ENCODE results near the gene RASA3. TPM values are rescaled to one million over a fixed set of nuclear protein-coding genes. Genes with fewer than 3 reads are reported as not detected.
"Not testable (repeated sequence)": the region's sequence is repeated elsewhere in the genome, so short reads cannot be mapped to it uniquely, and the experiment has no call there.

RASA3 gene
- total RNA-seq, 1 experiment from 2014 or later: 9.1 TPM

DNA sequence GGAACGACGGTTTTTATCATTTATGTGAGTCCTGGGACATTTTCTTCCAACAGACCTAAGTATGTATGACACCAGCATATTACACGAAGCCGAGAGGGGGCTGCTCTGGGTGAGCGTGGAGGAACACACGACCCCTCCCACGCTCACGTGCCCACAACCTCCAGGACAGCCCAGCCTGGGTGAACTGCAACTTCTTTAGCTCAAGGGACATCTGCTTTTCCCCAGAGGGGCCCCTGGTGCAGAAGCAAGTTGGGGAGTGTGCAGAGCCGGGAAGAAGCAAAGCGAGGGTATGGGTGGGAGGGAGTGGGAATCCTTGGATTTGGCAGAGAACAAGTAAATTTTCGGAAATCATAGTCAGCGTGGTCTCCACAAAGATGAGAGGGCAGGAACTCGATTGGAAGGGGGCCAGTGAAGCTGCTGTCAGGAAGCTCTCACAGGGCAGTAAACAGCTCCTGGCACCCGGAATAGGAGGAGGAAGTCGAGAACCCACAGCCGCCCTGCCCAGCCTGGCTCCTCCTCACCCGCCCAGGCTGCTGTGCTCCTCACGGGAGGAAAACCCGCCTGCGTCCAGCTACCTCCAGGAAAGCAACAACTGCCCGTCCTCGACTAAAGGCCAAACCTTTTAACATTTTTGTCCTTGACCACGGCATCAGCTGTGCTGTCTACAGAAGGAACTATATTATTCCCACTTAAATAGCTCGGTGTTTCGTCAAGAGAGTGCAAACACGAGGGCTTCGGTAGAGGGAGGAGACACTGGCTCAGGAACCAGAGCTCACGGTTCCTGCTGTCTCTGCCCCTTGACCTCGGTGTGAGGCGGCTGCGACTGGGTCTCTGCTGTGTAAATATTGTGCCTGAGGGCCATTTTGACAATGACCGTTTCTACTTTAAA lies 29.5 kb upstream of the RASA3 start:
- Histone ChIP-seq H4K20me1 (ENCODE audit: low read length) (no peaks in the 10 kb centered on the region), H3K4me2 (ENCODE audit: low read length) (peak overlapping the region; percentile 67), H3K9me3 (ENCODE audit: low read length) (no peaks in the 10 kb centered on the region), H3K27me3 (ENCODE audit: low read length) (no peaks in the 10 kb centered on the region), H3K9ac (ENCODE audit: low read length) (peak overlapping the region; percentile 17; the same call in 1 of the 2 replicates), H3K9me2 (replicated peaks; ENCODE audit: low read length) (no peaks in the 10 kb centered on the region), H3K79me2 (ENCODE audit: low read length) (no peaks in the 10 kb centered on the region), H3K4me3 (ENCODE audit: low read length) (peak overlapping the region; percentile 31; the same call in 1 of the 2 replicates), H3K4me1 (ENCODE audit: insufficient read depth, low read length) (peaks cover 16% of the 10 kb centered on the region), H3K36me3 (ENCODE audit: low read depth, low read length) (no peaks in the 10 kb centered on the region), H2AFZ (ENCODE audit: low read length) (peak overlapping the region; percentile 68), H3K27ac (ENCODE audit: low read length) (peak overlapping the region; percentile 50; the same call in 1 of the 2 replicates), H3F3A (ENCODE audit: low read length, unreplicated experiment) (no peaks in the 10 kb centered on the region)
- POLR2A ChIA-PET (ENCODE audit: unreplicated experiment): no interaction called here
- TF ChIP-seq EZH2 (IDR thresholded peaks at IDR 0.05; ENCODE audit: low read length, unreplicated experiment): no peak
- no peak for TF ChIP-seq EZH2phosphoT487 (IDR thresholded peaks at IDR 0.05; ENCODE audit: borderline replicate concordance, low read length)
- TF ChIP-seq, protein P1, sequence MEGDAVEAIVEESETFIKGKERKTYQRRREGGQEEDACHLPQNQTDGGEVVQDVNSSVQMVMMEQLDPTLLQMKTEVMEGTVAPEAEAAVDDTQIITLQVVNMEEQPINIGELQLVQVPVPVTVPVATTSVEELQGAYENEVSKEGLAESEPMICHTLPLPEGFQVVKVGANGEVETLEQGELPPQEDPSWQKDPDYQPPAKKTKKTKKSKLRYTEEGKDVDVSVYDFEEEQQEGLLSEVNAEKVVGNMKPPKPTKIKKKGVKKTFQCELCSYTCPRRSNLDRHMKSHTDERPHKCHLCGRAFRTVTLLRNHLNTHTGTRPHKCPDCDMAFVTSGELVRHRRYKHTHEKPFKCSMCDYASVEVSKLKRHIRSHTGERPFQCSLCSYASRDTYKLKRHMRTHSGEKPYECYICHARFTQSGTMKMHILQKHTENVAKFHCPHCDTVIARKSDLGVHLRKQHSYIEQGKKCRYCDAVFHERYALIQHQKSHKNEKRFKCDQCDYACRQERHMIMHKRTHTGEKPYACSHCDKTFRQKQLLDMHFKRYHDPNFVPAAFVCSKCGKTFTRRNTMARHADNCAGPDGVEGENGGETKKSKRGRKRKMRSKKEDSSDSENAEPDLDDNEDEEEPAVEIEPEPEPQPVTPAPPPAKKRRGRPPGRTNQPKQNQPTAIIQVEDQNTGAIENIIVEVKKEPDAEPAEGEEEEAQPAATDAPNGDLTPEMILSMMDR (conservative IDR thresholded peaks at IDR 0.05; ENCODE audit: low read depth, low read length): no peak
- BruUV-seq (replicated peaks): no TSS peak
- intact Hi-C loops (cut with micrococcal nuclease): no loop called here
- ATAC-seq (peak; percentile 93), DNase-seq (peak; percentile 52)
- CTCF ChIA-PET: no interaction called here

DNA sequence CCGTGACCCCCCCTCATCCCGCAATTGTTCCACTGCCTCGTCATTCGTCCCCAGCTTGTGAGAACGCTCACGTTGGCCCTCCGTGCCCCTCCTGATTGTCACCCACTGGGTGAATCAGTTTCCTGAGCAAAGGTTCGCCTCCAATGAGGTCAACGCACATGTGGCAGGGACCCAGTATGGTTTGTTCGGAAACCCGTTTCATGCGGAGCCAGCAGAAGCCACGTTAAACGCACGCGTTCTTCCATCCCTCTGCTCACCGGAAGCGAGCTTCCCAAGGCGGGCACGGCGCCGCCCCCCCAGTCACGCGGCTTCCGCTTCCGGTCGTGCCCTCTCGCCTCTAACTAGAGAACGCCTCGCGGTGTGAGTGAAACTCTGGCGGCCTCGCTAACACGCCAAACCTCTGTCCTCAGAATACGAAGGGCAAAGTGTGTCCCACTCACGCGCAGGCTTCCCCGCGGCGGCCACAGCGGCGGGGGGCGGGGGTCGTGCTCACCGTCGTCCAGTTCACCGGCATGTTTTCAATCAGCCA lies 28.7 kb upstream of the RASA3 start:
- POLR2A ChIA-PET (ENCODE audit: unreplicated experiment): no interaction called here
- TF ChIP-seq EZH2phosphoT487 (IDR thresholded peaks at IDR 0.05; ENCODE audit: borderline replicate concordance, low read length) (no peak), EZH2 (IDR thresholded peaks at IDR 0.05; ENCODE audit: low read length, unreplicated experiment) (no peak)
- TF ChIP-seq, protein P1 (conservative IDR thresholded peaks at IDR 0.05; ENCODE audit: low read depth, low read length): no peak
- Histone ChIP-seq H3K9me3 (ENCODE audit: low read length) (no peaks in the 10 kb centered on the region), H3K9me2 (replicated peaks; ENCODE audit: low read length) (no peaks in the 10 kb centered on the region), H3K36me3 (ENCODE audit: low read depth, low read length) (no peaks in the 10 kb centered on the region), H3K4me3 (ENCODE audit: low read length) (no peak overlapping the region), H3K27ac (ENCODE audit: low read length) (peak overlapping the region; percentile 50), H4K20me1 (ENCODE audit: low read length) (no peaks in the 10 kb centered on the region), H3K4me2 (ENCODE audit: low read length) (no peak overlapping the region), H2AFZ (ENCODE audit: low read length) (no peak overlapping the region), H3K4me1 (ENCODE audit: insufficient read depth, low read length) (peaks cover 16% of the 10 kb centered on the region), H3K27me3 (ENCODE audit: low read length) (no peaks in the 10 kb centered on the region), H3F3A (ENCODE audit: low read length, unreplicated experiment) (no peaks in the 10 kb centered on the region), H3K9ac (ENCODE audit: low read length) (peak overlapping the region; percentile 17; the same call in 1 of the 2 replicates), H3K79me2 (ENCODE audit: low read length) (no peaks in the 10 kb centered on the region)
- CTCF ChIA-PET: no interaction called here
- DNase-seq (peak; percentile 60), ATAC-seq (no peak)
- intact Hi-C loops (cut with micrococcal nuclease): no loop called here
- BruUV-seq (replicated peaks): no TSS peak

DNA sequence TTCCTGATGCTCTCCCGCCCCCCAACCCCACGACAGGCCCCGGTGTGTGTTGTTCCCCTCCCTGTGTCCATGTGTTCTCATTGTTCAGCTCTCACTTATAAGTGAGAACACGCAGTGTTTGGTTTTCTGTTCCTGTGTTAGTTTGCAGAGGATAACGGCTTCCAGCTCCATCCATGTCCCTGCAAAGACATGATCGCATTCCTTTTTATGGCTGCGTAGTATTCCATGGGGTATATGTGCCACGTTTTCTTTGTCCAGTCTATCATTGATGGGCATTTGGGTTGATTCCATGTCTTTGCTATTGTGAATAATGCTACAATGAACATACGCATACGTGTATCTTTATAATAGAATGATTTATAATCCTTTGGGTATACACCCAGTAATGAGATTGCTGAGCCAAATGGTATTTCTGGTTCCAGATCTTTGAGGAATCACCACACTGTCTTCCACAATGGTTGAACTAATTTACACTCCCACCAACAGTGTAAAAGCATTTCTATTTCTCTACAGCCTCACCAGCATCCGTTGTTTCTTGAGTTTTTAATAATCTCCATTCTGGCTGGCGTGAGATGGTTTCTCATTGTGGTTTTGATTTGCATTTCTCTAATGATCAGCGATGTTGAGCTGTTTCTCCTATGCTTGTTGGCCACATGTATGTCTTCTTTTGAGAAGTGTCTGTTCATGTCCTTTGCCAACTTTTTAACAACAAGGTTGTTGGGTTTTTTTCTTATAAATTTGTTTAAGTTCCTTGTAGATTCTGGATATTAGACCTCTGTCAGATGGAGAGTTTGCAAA lies 26.6 kb upstream of the RASA3 start:
- CTCF ChIA-PET; H3K4me3 ChIP-seq (ENCODE audit: low read length); H3K79me2 ChIP-seq (ENCODE audit: low read length); H3K9ac ChIP-seq (ENCODE audit: low read length); DNase-seq; H3K27me3 ChIP-seq (ENCODE audit: low read length); ATAC-seq; H2AFZ ChIP-seq (ENCODE audit: low read length); H4K20me1 ChIP-seq (ENCODE audit: low read length); H3K4me2 ChIP-seq (ENCODE audit: low read length); H3K36me3 ChIP-seq (ENCODE audit: low read depth, low read length); H3K9me3 ChIP-seq (ENCODE audit: low read length); intact Hi-C loops (cut with micrococcal nuclease); POLR2A ChIA-PET (ENCODE audit: unreplicated experiment); H3K27ac ChIP-seq (ENCODE audit: low read length); H3F3A ChIP-seq (ENCODE audit: low read length, unreplicated experiment); BruUV-seq (replicated peaks); H3K9me2 ChIP-seq (replicated peaks; ENCODE audit: low read length): not testable (repeated sequence)
- H3K4me1 ChIP-seq (ENCODE audit: insufficient read depth, low read length): peaks cover 16% of the 10 kb centered on the region
